Stomach (tissue), 9 donors: Measurements from ENCODE around the gene MYBPC2. TPM values are rescaled to one million over a fixed set of nuclear protein-coding genes. Genes with fewer than 3 reads are reported as not detected.

Experiments
- DNase-seq, 2 donors: peaks; one replicate each; pipeline versions ENCODE4 v3.0.0 to v3.0.0-alpha.2; 2013 to 2019
- H3K27ac ChIP-seq, 5 donors: fragments of 200-600 bp in 4 of 5; sonication (generic) in 4 of 5; one replicate each; pipeline ENCODE4 v1.5.1; 2013 to 2019; ENCODE audit warnings: mild to moderate bottlenecking in 1 of 5, moderate library complexity in 1 of 5
- H3K27me3 ChIP-seq, 3 donors: fragments of 200-600 bp; sonication (generic); one replicate each; pipeline ENCODE4 v1.5.1; 2017 to 2019; ENCODE audit warnings: mixed run types in 1 of 3
- H3K36me3 ChIP-seq, 4 donors: fragments of 200-600 bp; sonication (generic); 1 replicate in 3 of 4; 2 replicates in 1 of 4; pipeline ENCODE4 v1.5.1; 2016 to 2019
- H3K4me1 ChIP-seq, 4 donors: fragments of 200-600 bp; sonication (generic); one replicate each; pipeline ENCODE4 v1.5.1; 2016 to 2019
- H3K4me3 ChIP-seq, 4 donors: fragments of 200-600 bp; sonication (generic) in 3 of 4; one replicate each; pipeline ENCODE4 v1.5.1; 2016 to 2019; ENCODE audit warnings: mild to moderate bottlenecking in 1 of 4
- H3K9me3 ChIP-seq, 4 donors: fragments of 200-600 bp; sonication (generic); one replicate each; pipeline ENCODE4 v1.5.1; 2016 to 2019
- CTCF ChIP-seq, 7 experiments: fragments of 450-650 bp in 4 of 7; fragments of 200-600 bp in 3 of 7; sonication (generic) in 3 of 7; IDR thresholded peaks; one replicate each; pipeline ENCODE4 v1.5.1; 2016 to 2019; ENCODE audit warnings: antibody characterized with exemption in 7 of 7, control low read depth in 2 of 7, mild to moderate bottlenecking in 1 of 7
- EP300 ChIP-seq: sonication (generic); formaldehyde crosslinking; IDR thresholded peaks from one replicate; pipeline ENCODE4 v1.6.1; 2017; ENCODE audit warnings: antibody characterized with exemption
- POLR2A ChIP-seq, 4 donors: fragments of 450-650 bp; IDR thresholded peaks; one replicate each; pipeline ENCODE4 v1.6.1; 2016; ENCODE audit warnings: antibody characterized with exemption in 4 of 4, control low read depth in 2 of 4, mild to moderate bottlenecking in 1 of 4, moderate library complexity in 1 of 4
- POLR2AphosphoS5 ChIP-seq, 3 donors: sonication (generic); formaldehyde crosslinking; IDR thresholded peaks; one replicate each; pipeline ENCODE4 v1.6.1; 2016; ENCODE audit warnings: antibody characterized with exemption in 3 of 3
- WGBS, 5 donors: extraction: QIAGEN DNeasy Blood & Tissue Kit in 3 of 5; methylation state at CpG; one replicate each; pipeline versions ENCODE4 v1.1.5 to v1.1.7; 2013 to 2018; 5-methylcytosine and 5-hydroxymethylcytosine counted together
- intact Hi-C: fragments of 100-400 bp; cut with DNase I; formaldehyde crosslinking; loops from one replicate; pipeline ENCODE4 v1.15.1; 2023; ENCODE audit warnings: low total_unique reads
- polyA plus RNA-seq, 3 donors: library from polyadenylated mRNA; stranded (reverse); fragments of 200-250 nt; gene quantifications; one replicate each; pipeline ENCODE4 v1.2.3, GENCODE V29; 2013
- total RNA-seq, 5 donors: library from RNA; depleted of rRNA; stranded (reverse); fragments of >200 nt; gene quantifications; one replicate each; pipeline versions ENCODE4 v1.1.0 to v1.2.3, GENCODE V29; 2014 to 2016
- donor health status: healthy with polysubstance abuse.
- donor health status: Bipolar disorder and iron deficiency.
- donor health status: healthy.

The MYBPC2 gene
- total and polyA plus RNA-seq, 8 donors: 0.10 to 0.31 TPM; not detected in 6

GRCh38 chr19:50399368-50399745 is 33.3 kb upstream of the MYBPC2 start:
- intact Hi-C loops: no loop called here
- no peak overlapping the region for H3K4me3 ChIP-seq

GRCh38 chr19:50401605-50402450 is 30.9 kb upstream of the MYBPC2 start:
- no peak for TF ChIP-seq POLR2A (IDR thresholded peaks at IDR 0.05)
- no peak for TF ChIP-seq CTCF (IDR thresholded peaks at IDR 0.05)
- TF ChIP-seq POLR2AphosphoS5 (IDR thresholded peaks at IDR 0.05): no peak
- no peak for TF ChIP-seq EP300
- WGBS, 5 donors: 92 to 95% (median 94%) methylated on average over 41 to 48 of the region's 48 CpGs
- Histone ChIP-seq H3K36me3 (peaks cover 3 to 63% (median 49%) of the 10 kb centered on the region in 4 donors), H3K27ac (no peak overlapping the region), H3K27me3 (no peaks in the 10 kb centered on the region), H3K9me3 (no peaks in the 10 kb centered on the region), H3K4me3 (no peak overlapping the region), H3K4me1 (no peaks in the 10 kb centered on the region)
- no peak for DNase-seq
- intact Hi-C loops: no loop called here

More at GRCh38 chr19:50399368-50399745, 33.3 kb upstream of the MYBPC2 start:
- no peaks in the 10 kb centered on the region for H3K9me3 ChIP-seq
- peaks cover 3 to 45% (median 36%) of the 10 kb centered on the region in 4 donors for H3K36me3 ChIP-seq
- H3K27me3 ChIP-seq: no peaks in the 10 kb centered on the region
- H3K4me1 ChIP-seq: no peaks in the 10 kb centered on the region
- no peak for DNase-seq
- WGBS, 5 donors: 94 to 100% (median 97%) methylated on average over 8 to 10 of the region's 10 CpGs
- TF ChIP-seq CTCF (IDR thresholded peaks at IDR 0.05) (no peak), POLR2AphosphoS5 (IDR thresholded peaks at IDR 0.05) (no peak), POLR2A (IDR thresholded peaks at IDR 0.05) (no peak), EP300 (no peak)
- no peak overlapping the region for H3K27ac ChIP-seq

GRCh38 chr19:50402544-50403301 is 30.0 kb upstream of the MYBPC2 start:
- Histone ChIP-seq H3K4me1 (no peaks in the 10 kb centered on the region), H3K27ac (no peak overlapping the region), H3K27me3 (no peaks in the 10 kb centered on the region), H3K36me3 (peaks cover 3 to 71% (median 56%) of the 10 kb centered on the region in 4 donors), H3K9me3 (no peaks in the 10 kb centered on the region), H3K4me3 (no peak overlapping the region)
- no peak for DNase-seq
- intact Hi-C loops: no loop called here
- TF ChIP-seq POLR2AphosphoS5 (IDR thresholded peaks at IDR 0.05): no peak
- TF ChIP-seq EP300: no peak
- TF ChIP-seq CTCF (IDR thresholded peaks at IDR 0.05): no peak
- TF ChIP-seq POLR2A (IDR thresholded peaks at IDR 0.05): no peak
- WGBS, 5 donors: 95 to 98% (median 96%) methylated on average over 27 to 41 of the region's 41 CpGs

GRCh38 chr19:50406156-50406820 is 26.4 kb upstream of the MYBPC2 start:
- H3K27ac ChIP-seq: no peak overlapping the region
- H3K27me3 ChIP-seq: no peaks in the 10 kb centered on the region
- no peaks in the 10 kb centered on the region for H3K4me1 ChIP-seq
- no peak for DNase-seq
- H3K9me3 ChIP-seq: no peaks in the 10 kb centered on the region
- peaks cover 3 to 90% (median 73%) of the 10 kb centered on the region in 4 donors for H3K36me3 ChIP-seq
- TF ChIP-seq POLR2A (IDR thresholded peaks at IDR 0.05) (no peak), CTCF (IDR thresholded peaks at IDR 0.05) (no peak), EP300 (no peak), POLR2AphosphoS5 (IDR thresholded peaks at IDR 0.05) (no peak)
- H3K4me3 ChIP-seq: no peak overlapping the region
- 90 to 94% (median 93%) methylated on average over 21 to 22 of the region's 22 CpGs for WGBS, 5 donors
- intact Hi-C loops: no loop called here
